HG03139 (cell line): ENCODE data around the gene CASKIN1.

Experiments
- ATAC-seq: cut with Tn5 transposase; IDR thresholded peaks from one replicate; pipeline ENCODE4 v1.9.1; 2021; ENCODE audit not compliant: unreplicated experiment

Gene CASKIN1

GRCh38 chr16:2233872-2234812 lies 37.7 kb upstream of the CASKIN1 start:
- ATAC-seq = no peak

- ATAC-seq = no peak
Measured at GRCh38 chr16:2233046-2233775, 36.8 kb upstream of the CASKIN1 start.

- no peak for ATAC-seq
Measured at GRCh38 chr16:2232094-2232990, 35.9 kb upstream of the CASKIN1 start.

- ATAC-seq = no peak
Measured at GRCh38 chr16:2231016-2231931, 34.9 kb upstream of the CASKIN1 start.

- ATAC-seq = no peak
Measured at GRCh38 chr16:2230376-2230775, 34.0 kb upstream of the CASKIN1 start.

GRCh38 chr16:2229632-2230250 lies 33.3 kb upstream of the CASKIN1 start:
- no peak for ATAC-seq

GRCh38 chr16:2229091-2229490 lies 32.7 kb upstream of the CASKIN1 start:
- no peak for ATAC-seq

GRCh38 chr16:2228161-2228824 lies 31.9 kb upstream of the CASKIN1 start:
- no peak for ATAC-seq

GRCh38 chr16:2226918-2227317 lies 30.5 kb upstream of the CASKIN1 start:
- ATAC-seq = no peak

GRCh38 chr16:2226245-2226793 lies 29.9 kb upstream of the CASKIN1 start:
- ATAC-seq = no peak

- no peak for ATAC-seq
Measured at GRCh38 chr16:2223942-2224486, 27.6 kb upstream of the CASKIN1 start.

GRCh38 chr16:2223221-2223941 lies 27.0 kb upstream of the CASKIN1 start, which contains the start of gene E4F1:
Gene E4F1 (plus strand): TSS chr16:2223591. CDS start chr16:2223614, 23 bp downstream.
- ATAC-seq = peak; percentile 91

- no peak for ATAC-seq
Measured at GRCh38 chr16:2216330-2216729, 19.9 kb upstream of the CASKIN1 start.

GRCh38 chr16:2214719-2214968 lies 18.2 kb upstream of the CASKIN1 start, which contains the start of gene PGP:
Gene PGP (minus strand): TSS chr16:2214840. CDS start chr16:2214777, 63 bp downstream.
- ATAC-seq = peak; percentile 82

GRCh38 chr16:2213817-2214718 lies 17.7 kb upstream of the CASKIN1 start:
- ATAC-seq = no peak

GRCh38 chr16:2212362-2213324 lies 16.2 kb upstream of the CASKIN1 start:
- ATAC-seq = no peak
